Activated CD4-positive, alpha-beta memory T cell treated with anti-CD3 and anti-CD28 coated beads for 36 hours (primary cell): ENCODE results near the gene TUNAR. TPM values are rescaled to one million over a fixed set of nuclear protein-coding genes. Genes with fewer than 3 reads are reported as not detected.

Source experiments
- CTCF ChIA-PET: fragments of 350-600 bp; sonication (Branson Sonifier 250); formaldehyde crosslinking; loops from one replicate; lab custom pipeline; 2021; ENCODE audit warnings: antibody characterized with exemption, inconsistent platforms; lab: Charles Lee
- POLR2A ChIA-PET: fragments of 350-600 bp; sonication (Branson Sonifier 250); formaldehyde crosslinking; loops from one replicate; lab custom pipeline; 2021; ENCODE audit warnings: antibody characterized with exemption; lab: Charles Lee
- DNase-seq: peaks from one replicate; pipeline ENCODE4 v3.0.0-alpha.2; 2020
- H3K27ac Mint-ChIP-seq: one replicate; pipeline ENCODE4 v1.8.0; 2021; ENCODE audit warnings: mixed read lengths
- H3K27me3 Mint-ChIP-seq: one replicate; pipeline ENCODE4 v1.8.0; 2021; ENCODE audit warnings: mixed read lengths
- H3K36me3 Mint-ChIP-seq: one replicate; pipeline ENCODE4 v1.8.0; 2021; ENCODE audit warnings: mixed read lengths
- H3K4me1 Mint-ChIP-seq: one replicate; pipeline ENCODE4 v1.8.0; 2021; ENCODE audit warnings: low read depth, mixed read lengths
- H3K4me3 Mint-ChIP-seq: one replicate; pipeline ENCODE4 v1.8.0; 2021; ENCODE audit warnings: mild to moderate bottlenecking, mixed read lengths
- H3K9me3 Mint-ChIP-seq: one replicate; pipeline ENCODE4 v1.8.0; 2021; ENCODE audit warnings: mixed read lengths
- intact Hi-C: fragments of 100-400 bp; cut with micrococcal nuclease; formaldehyde crosslinking; loops from one replicate; pipeline ENCODE4 v1.15.1; 2023
- total RNA-seq, 2 experiments: library from RNA; stranded (reverse); gene quantifications; one replicate each; pipeline ENCODE4 v1.2.3, GENCODE V29; 2021

Gene TUNAR
- total RNA-seq, 2 experiments from 2014 or later, result not detected

- no peaks in the 10 kb centered on the region for H3K9me3 Mint-ChIP-seq
- intact Hi-C loops, result no loop called here
- DNase-seq, result no peak
- H3K36me3 Mint-ChIP-seq, result no peaks in the 10 kb centered on the region
- no peak overlapping the region for H3K27ac Mint-ChIP-seq
- H3K27me3 Mint-ChIP-seq, result peaks cover 38% of the 10 kb centered on the region
- no peak overlapping the region for H3K4me3 Mint-ChIP-seq
- CTCF ChIA-PET, result no interaction called here
- POLR2A ChIA-PET, result no interaction called here
- peaks cover 9% of the 10 kb centered on the region for H3K4me1 Mint-ChIP-seq
Measured at GRCh38 chr14:95877633-95878032, 1.0 kb downstream of the TUNAR start.

- intact Hi-C loops, result no loop called here
Measured at GRCh38 chr14:95884377-95884776, 7.7 kb downstream of the TUNAR start.

GRCh38 chr14:95885278-95885677, 8.6 kb downstream of the TUNAR start:
- H3K9me3 Mint-ChIP-seq, result no peaks in the 10 kb centered on the region
- no peak overlapping the region for H3K4me3 Mint-ChIP-seq
- H3K36me3 Mint-ChIP-seq, result no peaks in the 10 kb centered on the region
- CTCF ChIA-PET, result no interaction called here
- intact Hi-C loops, result no loop called here
- DNase-seq, result no peak
- no peak overlapping the region for H3K27ac Mint-ChIP-seq
- POLR2A ChIA-PET, result no interaction called here
- peaks cover 21% of the 10 kb centered on the region for H3K27me3 Mint-ChIP-seq
- no peaks in the 10 kb centered on the region for H3K4me1 Mint-ChIP-seq

More at GRCh38 chr14:95884377-95884776, 7.7 kb downstream of the TUNAR start:
- no peak for DNase-seq
- no peaks in the 10 kb centered on the region for H3K36me3 Mint-ChIP-seq
- H3K27me3 Mint-ChIP-seq, result peaks cover 20% of the 10 kb centered on the region
- POLR2A ChIA-PET, result no interaction called here
- CTCF ChIA-PET, result no interaction called here
- no peaks in the 10 kb centered on the region for H3K4me1 Mint-ChIP-seq
- no peaks in the 10 kb centered on the region for H3K9me3 Mint-ChIP-seq
- H3K27ac Mint-ChIP-seq, result no peak overlapping the region
- H3K4me3 Mint-ChIP-seq, result no peak overlapping the region

GRCh38 chr14:95885866-95886265, 9.2 kb downstream of the TUNAR start:
- intact Hi-C loops, result no loop called here
- ChIA-PET POLR2A (no interaction called here), CTCF (no interaction called here)
- Mint-ChIP-seq H3K27ac (no peak overlapping the region), H3K9me3 (no peaks in the 10 kb centered on the region), H3K4me1 (no peaks in the 10 kb centered on the region), H3K36me3 (no peaks in the 10 kb centered on the region), H3K27me3 (peaks cover 23% of the 10 kb centered on the region), H3K4me3 (no peak overlapping the region)
- no peak for DNase-seq

- no peaks in the 10 kb centered on the region for H3K9me3 Mint-ChIP-seq
- peaks cover 23% of the 10 kb centered on the region for H3K27me3 Mint-ChIP-seq
- H3K36me3 Mint-ChIP-seq, result no peaks in the 10 kb centered on the region
- DNase-seq, result no peak
- H3K27ac Mint-ChIP-seq, result no peak overlapping the region
- H3K4me3 Mint-ChIP-seq, result no peak overlapping the region
- H3K4me1 Mint-ChIP-seq, result no peaks in the 10 kb centered on the region
- ChIA-PET POLR2A (no interaction called here), CTCF (no interaction called here)
- intact Hi-C loops, result no loop called here
Measured at GRCh38 chr14:95886366-95887056, 9.9 kb downstream of the TUNAR start.

GRCh38 chr14:95887351-95887750, 10.7 kb downstream of the TUNAR start:
- H3K36me3 Mint-ChIP-seq, result no peaks in the 10 kb centered on the region
- no peaks in the 10 kb centered on the region for H3K4me1 Mint-ChIP-seq
- H3K4me3 Mint-ChIP-seq, result no peak overlapping the region
- no peak overlapping the region for H3K27ac Mint-ChIP-seq
- H3K9me3 Mint-ChIP-seq, result no peaks in the 10 kb centered on the region
- intact Hi-C loops, result no loop called here
- CTCF ChIA-PET, result no interaction called here
- DNase-seq, result no peak
- POLR2A ChIA-PET, result no interaction called here
- peaks cover 22% of the 10 kb centered on the region for H3K27me3 Mint-ChIP-seq

GRCh38 chr14:95889236-95889979, 12.8 kb downstream of the TUNAR start:
- Mint-ChIP-seq H3K27ac (no peak overlapping the region), H3K9me3 (no peaks in the 10 kb centered on the region), H3K4me3 (no peak overlapping the region), H3K36me3 (no peaks in the 10 kb centered on the region), H3K4me1 (no peaks in the 10 kb centered on the region), H3K27me3 (peaks cover 16% of the 10 kb centered on the region)
- no peak for DNase-seq
- CTCF ChIA-PET, result no interaction called here
- POLR2A ChIA-PET, result no interaction called here
- intact Hi-C loops, result no loop called here

- no peak for DNase-seq
- no peaks in the 10 kb centered on the region for H3K4me1 Mint-ChIP-seq
- H3K27ac Mint-ChIP-seq, result no peak overlapping the region
- CTCF ChIA-PET, result no interaction called here
- POLR2A ChIA-PET, result no interaction called here
- H3K9me3 Mint-ChIP-seq, result no peaks in the 10 kb centered on the region
- peaks cover 22% of the 10 kb centered on the region for H3K27me3 Mint-ChIP-seq
- no peak overlapping the region for H3K4me3 Mint-ChIP-seq
- no peaks in the 10 kb centered on the region for H3K36me3 Mint-ChIP-seq
- intact Hi-C loops, result no loop called here
Measured at GRCh38 chr14:95891742-95892141, 15.1 kb downstream of the TUNAR start.

GRCh38 chr14:95892142-95892541, 15.5 kb downstream of the TUNAR start:
- Mint-ChIP-seq H3K9me3 (no peaks in the 10 kb centered on the region), H3K27ac (no peak overlapping the region), H3K36me3 (no peaks in the 10 kb centered on the region), H3K4me3 (no peak overlapping the region), H3K4me1 (no peaks in the 10 kb centered on the region), H3K27me3 (peaks cover 22% of the 10 kb centered on the region)
- ChIA-PET POLR2A (no interaction called here), CTCF (no interaction called here)
- intact Hi-C loops, result no loop called here
- DNase-seq, result no peak

GRCh38 chr14:95895720-95896119, 19.1 kb downstream of the TUNAR start:
- POLR2A ChIA-PET, result no interaction called here
- intact Hi-C loops, result no loop called here
- Mint-ChIP-seq H3K27ac (no peak overlapping the region), H3K4me1 (no peaks in the 10 kb centered on the region), H3K36me3 (no peaks in the 10 kb centered on the region), H3K9me3 (no peaks in the 10 kb centered on the region), H3K27me3 (peaks cover 25% of the 10 kb centered on the region), H3K4me3 (no peak overlapping the region)
- DNase-seq, result peak; percentile 16
- CTCF ChIA-PET, result interaction anchor here (1.2 to 1.4 kb wide), 2 partner anchors 99 to 122 kb away, joined by 3 read pairs; no protein-coding TSS in a partner anchor

GRCh38 chr14:95896498-95897135, 20.0 kb downstream of the TUNAR start:
- CTCF ChIA-PET, result interaction anchor here (1.2 to 1.4 kb wide), 3 partner anchors 98 to 123 kb away, joined by 3 read pairs; no protein-coding TSS in a partner anchor

GRCh38 chr14:95897280-95897679, 20.6 kb downstream of the TUNAR start:
- no peak for DNase-seq
- POLR2A ChIA-PET, result no interaction called here

More at GRCh38 chr14:95896498-95897135, 20.0 kb downstream of the TUNAR start:
- POLR2A ChIA-PET, result no interaction called here
- intact Hi-C loops, result no loop called here
- Mint-ChIP-seq H3K4me3 (no peak overlapping the region), H3K36me3 (no peaks in the 10 kb centered on the region), H3K27me3 (peaks cover 24% of the 10 kb centered on the region), H3K4me1 (no peaks in the 10 kb centered on the region), H3K27ac (no peak overlapping the region), H3K9me3 (no peaks in the 10 kb centered on the region)
- DNase-seq, result no peak

More at GRCh38 chr14:95897280-95897679, 20.6 kb downstream of the TUNAR start:
- peaks cover 30% of the 10 kb centered on the region for H3K27me3 Mint-ChIP-seq
- no peaks in the 10 kb centered on the region for H3K9me3 Mint-ChIP-seq
- CTCF ChIA-PET, result interaction anchor here (1.3 kb wide), 1 partner anchor 98 kb away, joined by 3 read pairs; no protein-coding TSS in a partner anchor
- no peak overlapping the region for H3K27ac Mint-ChIP-seq
- H3K4me1 Mint-ChIP-seq, result no peaks in the 10 kb centered on the region
- intact Hi-C loops, result no loop called here
- no peak overlapping the region for H3K4me3 Mint-ChIP-seq
- no peaks in the 10 kb centered on the region for H3K36me3 Mint-ChIP-seq
